Esophagus (tissue), 2 donors: ENCODE measurements around the gene CD28. TPM values are rescaled to one million over a fixed set of nuclear protein-coding genes. Genes with fewer than 3 reads are reported as not detected.

Experiments
- H3K27ac ChIP-seq, 2 donors: one replicate each; pipeline ENCODE4 v1.5.1; 2013; ENCODE audit warnings: low read depth in 2 of 2, mild to moderate bottlenecking in 2 of 2, inconsistent platforms in 1 of 2, low read length in 1 of 2, moderate library complexity in 1 of 2
- H3K27me3 ChIP-seq, 2 donors: one replicate each; pipeline ENCODE4 v1.6.1; 2013; ENCODE audit warnings: low read length in 2 of 2, control low read depth in 1 of 2, mild to moderate bottlenecking in 1 of 2; ENCODE audit not compliant: insufficient read depth in 2 of 2, control insufficient read depth in 1 of 2
- H3K36me3 ChIP-seq, 2 donors: one replicate each; pipeline ENCODE4 v1.6.1; 2013; ENCODE audit warnings: low read length in 1 of 2; ENCODE audit not compliant: control insufficient read depth in 2 of 2, insufficient read depth in 2 of 2
- H3K4me1 ChIP-seq, 2 donors: one replicate each; pipeline ENCODE4 v1.6.1; 2013; ENCODE audit warnings: low read length in 1 of 2; ENCODE audit not compliant: control insufficient read depth in 2 of 2, insufficient read depth in 2 of 2
- H3K4me3 ChIP-seq, 2 donors: one replicate each; pipeline ENCODE4 v1.5.1; 2013; ENCODE audit warnings: low read length in 2 of 2, mild to moderate bottlenecking in 2 of 2, low read depth in 1 of 2, moderate library complexity in 1 of 2
- H3K9me3 ChIP-seq, 2 donors: one replicate each; pipeline ENCODE4 v1.6.1; 2013; ENCODE audit warnings: mild to moderate bottlenecking in 2 of 2, low read depth in 1 of 2, low read length in 1 of 2, moderate library complexity in 1 of 2; ENCODE audit not compliant: control insufficient read depth in 2 of 2, insufficient read depth in 1 of 2
- WGBS, 2 donors: extraction: QIAGEN DNeasy Blood & Tissue Kit; methylation state at CpG; one replicate each; pipeline ENCODE4 v1.1.7; 2013; 5-methylcytosine and 5-hydroxymethylcytosine counted together
- polyA plus RNA-seq, 2 donors: library from polyadenylated mRNA; stranded (reverse); fragments of 200-250 nt; gene quantifications; one replicate each; pipeline ENCODE4 v1.2.3, GENCODE V29; 2013
- donor health status: healthy with polysubstance abuse.
- donor health status: Bipolar disorder and iron deficiency.

Gene CD28
- under 1 TPM; 0.09 to 0.10 TPM for polyA plus RNA-seq

DNA sequence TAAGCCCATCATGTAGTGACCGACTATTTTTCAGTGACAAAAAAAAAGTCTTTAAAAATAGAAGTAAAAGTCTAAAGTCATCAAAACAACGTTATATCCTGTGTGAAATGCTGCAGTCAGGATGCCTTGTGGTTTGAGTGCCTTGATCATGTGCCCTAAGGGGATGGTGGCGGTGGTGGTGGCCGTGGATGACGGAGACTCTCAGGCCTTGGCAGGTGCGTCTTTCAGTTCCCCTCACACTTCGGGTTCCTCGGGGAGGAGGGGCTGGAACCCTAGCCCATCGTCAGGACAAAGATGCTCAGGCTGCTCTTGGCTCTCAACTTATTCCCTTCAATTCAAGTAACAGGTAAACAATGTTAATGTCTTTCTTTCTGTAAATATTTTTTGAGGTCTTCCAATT, at the start of gene CD28:
TSS of gene CD28 (plus strand) at position 237 of the 400 bp plus-strand sequence. CDS start at position 295, 58 bp downstream.
- H3K4me3 ChIP-seq: no peak within 1 kb of the TSS
- no peaks in the 10 kb centered on the region for H3K4me1 ChIP-seq
- no peak within 1 kb of the TSS for H3K27ac ChIP-seq
- H3K36me3 ChIP-seq: no peaks in the 10 kb centered on the region
- no peaks in the 10 kb centered on the region for H3K27me3 ChIP-seq
- no peaks in the 10 kb centered on the region for H3K9me3 ChIP-seq
- WGBS, 2 donors: 71 to 77% methylated on average over 9 of the region's 9 CpGs

DNA sequence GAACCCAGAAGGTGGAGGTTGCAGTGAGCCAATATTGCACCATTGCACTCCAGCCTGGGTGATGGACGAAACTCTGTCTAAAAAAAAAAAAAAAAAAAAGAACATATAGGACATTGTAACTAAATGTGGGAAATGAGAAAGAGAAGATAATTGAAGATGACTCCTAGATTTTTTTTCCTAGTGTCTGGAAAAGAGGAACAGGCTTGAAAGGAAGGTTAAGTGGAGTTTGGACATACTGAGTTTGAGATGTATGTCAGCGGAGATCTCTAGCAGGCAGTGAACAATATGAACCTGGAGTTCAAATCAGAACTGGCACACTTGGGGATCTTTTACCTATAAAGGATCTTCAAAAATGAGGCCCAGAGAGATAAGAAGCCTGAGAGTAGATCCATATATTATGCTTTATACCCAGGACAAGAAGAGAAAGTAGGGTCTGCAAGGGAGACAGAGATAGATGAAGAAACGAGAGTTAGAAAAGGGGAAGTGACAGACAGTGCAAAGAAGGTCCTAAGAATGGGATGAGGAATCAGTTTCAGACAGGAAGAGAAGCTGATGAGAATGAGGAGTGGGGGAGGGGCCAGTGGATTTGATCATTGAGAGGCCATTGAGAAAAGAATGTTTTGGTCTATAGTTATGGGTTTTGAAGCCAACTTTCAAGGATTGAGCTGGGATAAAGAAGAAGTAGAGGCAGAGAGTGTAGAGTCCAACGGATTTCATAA, 46.9 kb upstream of the CD28 start:
- Histone ChIP-seq H3K4me3 (no peak overlapping the region), H3K36me3 (no peaks in the 10 kb centered on the region), H3K9me3 (no peaks in the 10 kb centered on the region), H3K27ac (no peak overlapping the region), H3K27me3 (no peaks in the 10 kb centered on the region), H3K4me1 (peaks cover 0 to 4% of the 10 kb centered on the region in 2 donors)
- whole genome bisulfite sequencing, 2 donors: 84 to 89% methylated on average over 4 of the region's 4 CpGs

DNA sequence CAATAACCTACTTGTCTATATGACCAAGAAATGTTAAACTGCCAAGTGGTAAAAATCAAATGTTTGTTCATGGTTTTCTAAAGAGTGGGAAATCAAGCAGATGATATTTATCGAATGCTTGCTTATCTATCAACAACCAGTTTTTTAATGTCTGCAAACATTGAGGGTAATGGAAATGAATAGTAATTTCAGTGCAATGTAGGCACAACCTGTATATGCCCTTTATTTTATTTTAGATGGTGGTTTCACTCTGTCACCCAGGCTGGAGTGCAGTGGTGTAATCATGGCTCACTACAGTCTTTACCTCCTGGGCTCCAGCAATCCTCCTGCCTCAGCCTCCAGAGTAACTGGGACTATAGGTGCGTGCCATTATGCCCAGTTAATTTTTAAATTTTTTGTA, 46.0 kb upstream of the CD28 start:
- peaks cover 0 to 4% of the 10 kb centered on the region in 2 donors for H3K4me1 ChIP-seq
- H3K9me3 ChIP-seq: no peaks in the 10 kb centered on the region
- H3K27ac ChIP-seq: no peak overlapping the region
- no peaks in the 10 kb centered on the region for H3K27me3 ChIP-seq
- 85 to 94% methylated on average over 2 of the region's 2 CpGs for WGBS, 2 donors
- no peak overlapping the region for H3K4me3 ChIP-seq
- no peaks in the 10 kb centered on the region for H3K36me3 ChIP-seq

DNA sequence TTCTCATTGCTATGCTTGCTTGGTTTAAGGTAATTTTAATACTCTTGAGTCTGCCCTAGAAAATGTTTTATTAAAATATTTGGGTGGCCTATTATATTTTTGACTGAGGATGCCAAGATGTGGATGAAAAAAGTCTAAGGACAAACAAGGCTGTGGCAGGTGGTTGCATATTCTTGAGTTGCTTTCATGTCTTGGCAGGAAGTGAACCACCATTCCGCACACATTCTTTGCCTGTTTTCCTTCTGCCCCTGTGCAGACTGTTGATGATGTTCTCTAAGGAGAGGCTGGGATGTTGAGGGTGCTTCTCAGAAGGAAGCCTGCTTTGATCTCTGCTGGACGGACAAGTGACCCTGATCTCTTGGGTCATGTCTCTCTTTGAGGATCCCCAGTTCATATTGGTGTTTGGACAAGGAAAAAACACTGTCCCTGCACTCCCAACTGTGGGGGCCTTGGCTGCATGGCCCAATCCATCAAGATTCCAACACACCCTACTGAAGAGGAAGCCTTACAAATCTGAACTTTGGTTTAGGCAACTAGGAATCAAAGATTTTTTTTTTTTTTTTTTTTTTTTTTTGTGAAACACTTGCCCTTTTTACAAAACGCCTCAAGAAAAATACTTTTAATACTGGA, 45.0 kb upstream of the CD28 start:
- WGBS, 2 donors: 77 to 84% methylated on average over 3 of the region's 3 CpGs
- no peaks in the 10 kb centered on the region for H3K9me3 ChIP-seq
- no peak overlapping the region for H3K4me3 ChIP-seq
- no peaks in the 10 kb centered on the region for H3K36me3 ChIP-seq
- peaks cover 0 to 4% of the 10 kb centered on the region in 2 donors for H3K4me1 ChIP-seq
- H3K27me3 ChIP-seq: no peaks in the 10 kb centered on the region
- no peak overlapping the region for H3K27ac ChIP-seq

DNA sequence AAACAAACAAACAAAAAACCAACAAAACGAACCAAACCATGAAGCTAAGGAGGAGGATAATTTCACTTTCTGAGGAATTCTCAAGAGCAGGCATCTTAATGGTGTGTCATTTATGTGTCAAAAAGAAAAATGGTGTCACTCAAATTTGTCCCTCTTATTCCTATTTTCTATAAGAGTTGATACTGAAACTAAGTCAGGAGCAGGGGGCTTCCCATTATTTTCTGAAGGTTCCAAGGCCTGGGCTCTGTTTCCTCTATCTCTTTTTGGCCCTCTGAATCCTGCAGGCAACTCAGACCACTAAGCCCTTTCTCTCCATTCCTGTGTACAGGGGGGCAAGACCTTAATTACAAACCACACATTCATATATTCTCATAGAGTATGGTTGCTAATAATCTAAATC, 44.0 kb upstream of the CD28 start:
- H3K9me3 ChIP-seq: no peaks in the 10 kb centered on the region
- no peak overlapping the region for H3K27ac ChIP-seq
- no peaks in the 10 kb centered on the region for H3K36me3 ChIP-seq
- H3K4me3 ChIP-seq: no peak overlapping the region
- no peaks in the 10 kb centered on the region for H3K27me3 ChIP-seq
- 0 to 12% methylated on average over 1 of the region's 1 CpG for WGBS, 2 donors
- H3K4me1 ChIP-seq: no peaks in the 10 kb centered on the region

DNA sequence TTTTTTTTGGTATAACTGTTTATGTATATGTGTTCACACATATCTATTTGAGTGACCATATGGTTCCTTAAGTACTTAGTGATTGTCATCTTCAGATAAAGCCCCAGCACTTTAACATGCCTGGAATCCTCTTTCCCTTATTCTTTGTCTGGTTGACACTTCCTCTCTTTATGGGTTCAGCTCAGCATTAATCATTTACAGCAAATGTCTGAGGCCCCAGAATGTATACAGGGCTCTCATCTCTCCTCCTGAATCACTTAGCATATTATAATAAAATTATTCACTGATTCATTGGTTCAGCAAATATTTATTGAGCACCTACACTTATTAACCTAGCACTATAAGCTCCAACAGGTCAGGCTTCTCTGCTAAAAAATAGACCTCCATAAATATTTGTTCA, 43.5 kb upstream of the CD28 start:
- H3K36me3 ChIP-seq: no peaks in the 10 kb centered on the region
- H3K27ac ChIP-seq: no peak overlapping the region
- no peaks in the 10 kb centered on the region for H3K9me3 ChIP-seq
- H3K4me1 ChIP-seq: no peaks in the 10 kb centered on the region
- H3K4me3 ChIP-seq: no peak overlapping the region
- no peaks in the 10 kb centered on the region for H3K27me3 ChIP-seq

DNA sequence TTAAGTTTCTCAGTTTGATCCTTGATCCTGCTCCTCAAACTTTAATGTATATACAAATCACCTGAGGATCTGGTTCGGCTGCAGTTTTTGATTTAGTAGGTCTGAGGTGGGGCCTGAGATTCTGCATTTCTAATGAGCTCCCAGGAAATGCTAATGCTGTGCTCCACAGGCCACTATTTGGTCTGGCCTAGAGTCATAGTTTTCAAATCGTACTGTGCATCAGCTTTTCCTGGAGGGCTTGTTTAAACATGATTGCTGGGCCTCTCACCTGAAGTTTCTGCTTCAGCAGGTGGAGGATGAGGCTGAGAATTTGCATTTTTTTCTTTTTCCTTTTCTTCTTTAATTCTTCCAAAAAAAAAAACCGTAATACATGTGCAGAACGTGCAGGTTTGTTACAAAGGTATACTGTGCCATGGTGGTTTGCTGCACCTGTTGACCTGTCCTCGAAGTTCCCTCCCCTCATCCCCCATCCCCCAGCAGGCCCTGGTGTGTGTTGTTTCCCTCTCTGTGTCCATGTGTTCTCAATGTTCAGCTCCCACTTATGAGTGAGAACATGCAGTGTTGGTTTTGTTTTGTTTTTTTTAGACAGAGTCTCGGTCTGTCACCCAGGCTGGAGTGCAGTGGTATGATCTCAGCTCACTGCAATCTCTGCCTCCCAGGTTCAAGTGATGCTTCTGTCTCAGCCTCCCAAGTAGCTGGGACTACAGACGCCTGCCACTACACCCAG, 42.2 kb upstream of the CD28 start:
- H3K9me3 ChIP-seq: no peaks in the 10 kb centered on the region
- H3K4me3 ChIP-seq: no peak overlapping the region
- no peak overlapping the region for H3K27ac ChIP-seq
- H3K27me3 ChIP-seq: no peaks in the 10 kb centered on the region
- 60 to 64% methylated on average over 7 of the region's 7 CpGs for WGBS, 2 donors
- H3K4me1 ChIP-seq: no peaks in the 10 kb centered on the region
- no peaks in the 10 kb centered on the region for H3K36me3 ChIP-seq

DNA sequence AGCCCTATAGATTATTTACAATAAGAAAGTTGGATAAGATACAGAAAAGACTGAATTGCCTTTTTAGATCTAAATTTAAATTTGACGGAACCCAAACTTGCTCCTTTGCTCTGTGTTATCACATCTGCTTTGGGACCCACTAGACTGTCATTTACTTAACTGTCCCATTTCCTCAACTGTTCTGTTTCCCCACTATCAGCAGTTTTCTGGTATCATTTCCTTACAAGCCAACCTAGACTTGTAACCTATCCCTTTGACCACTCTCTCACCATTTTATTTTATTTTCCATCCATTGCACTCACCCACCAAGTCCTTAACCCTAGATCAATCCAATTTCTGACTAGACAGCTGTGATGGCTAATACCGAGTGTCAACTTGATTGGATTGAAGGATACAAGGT, 38.6 kb upstream of the CD28 start:
- no peaks in the 10 kb centered on the region for H3K36me3 ChIP-seq
- H3K27me3 ChIP-seq: no peaks in the 10 kb centered on the region
- no peak overlapping the region for H3K27ac ChIP-seq
- WGBS, 2 donors: 94 to 98% methylated on average over 2 of the region's 2 CpGs
- no peak overlapping the region for H3K4me3 ChIP-seq
- no peaks in the 10 kb centered on the region for H3K9me3 ChIP-seq
- no peaks in the 10 kb centered on the region for H3K4me1 ChIP-seq

DNA sequence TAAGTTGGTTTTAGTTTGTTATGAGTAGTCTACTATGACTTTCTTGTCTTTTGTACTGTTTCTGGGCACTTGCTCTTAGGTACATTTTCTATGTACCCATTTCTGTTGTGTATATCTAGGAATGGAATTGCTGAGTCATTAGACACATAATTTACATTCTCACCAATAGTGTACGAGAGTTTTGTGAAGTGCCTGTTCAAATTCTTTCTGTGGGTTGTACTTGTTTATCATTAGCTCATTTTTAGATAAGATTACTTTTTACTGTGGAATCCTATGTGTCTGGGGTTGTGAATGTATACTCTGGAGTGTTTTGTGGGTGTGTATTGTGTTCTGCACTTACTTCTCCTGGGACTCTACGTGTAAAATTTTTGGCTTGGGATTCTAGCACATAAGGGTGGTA, 36.6 kb upstream of the CD28 start:
- Histone ChIP-seq H3K4me1 (peaks cover 0 to 2% of the 10 kb centered on the region in 2 donors), H3K27me3 (no peaks in the 10 kb centered on the region), H3K4me3 (no peak overlapping the region), H3K27ac (no peak overlapping the region), H3K36me3 (no peaks in the 10 kb centered on the region), H3K9me3 (no peaks in the 10 kb centered on the region)
- 64 to 70% methylated on average over 2 of the region's 2 CpGs for WGBS, 2 donors
